ENCODE data around the gene MAP3K13.

The MAP3K13 gene

GRCh38 chr3:185362850-185363661 lies at the start of gene MAP3K13:
Gene MAP3K13 (plus strand): TSS chr3:185363136. CDS start chr3:185428582, 65,446 bp downstream.
- DNase-seq: peak; percentile 93

GRCh38 chr3:185313693-185314246 lies 49.2 kb upstream of the MAP3K13 start:
- no peak for DNase-seq

DNA sequence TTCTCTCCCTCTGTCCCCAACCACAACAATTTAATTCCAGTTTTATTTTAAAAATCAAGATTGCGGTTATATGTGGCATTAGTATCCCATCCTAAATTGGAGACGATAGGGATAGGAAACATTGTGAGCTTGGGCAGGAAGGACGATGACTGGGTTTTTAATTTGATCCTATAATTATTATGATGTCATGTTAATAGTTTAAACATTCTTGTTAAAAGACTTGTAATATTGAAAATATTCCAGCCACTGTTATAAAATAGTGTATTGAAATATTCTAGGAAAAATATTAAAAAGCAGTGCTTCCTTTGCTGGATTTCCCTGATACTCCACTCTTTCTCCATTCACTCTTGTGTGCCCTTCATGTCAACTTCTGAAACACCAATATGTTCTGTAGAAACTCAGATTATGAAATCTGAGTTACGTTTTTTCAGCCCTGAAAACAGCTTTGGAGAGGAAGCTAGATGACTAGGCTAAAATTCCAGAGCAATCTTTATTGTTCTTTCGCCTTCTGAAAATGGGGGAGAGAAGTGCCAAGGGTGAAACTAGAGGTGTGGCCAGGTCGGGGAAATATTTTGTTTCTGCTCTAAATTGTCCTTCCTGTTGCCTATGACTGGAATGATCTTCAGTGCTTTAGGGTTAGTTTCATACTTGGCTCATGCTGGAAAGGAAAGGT lies 46.1 kb upstream of the MAP3K13 start:
- DNase-seq: peak; percentile 47

DNA sequence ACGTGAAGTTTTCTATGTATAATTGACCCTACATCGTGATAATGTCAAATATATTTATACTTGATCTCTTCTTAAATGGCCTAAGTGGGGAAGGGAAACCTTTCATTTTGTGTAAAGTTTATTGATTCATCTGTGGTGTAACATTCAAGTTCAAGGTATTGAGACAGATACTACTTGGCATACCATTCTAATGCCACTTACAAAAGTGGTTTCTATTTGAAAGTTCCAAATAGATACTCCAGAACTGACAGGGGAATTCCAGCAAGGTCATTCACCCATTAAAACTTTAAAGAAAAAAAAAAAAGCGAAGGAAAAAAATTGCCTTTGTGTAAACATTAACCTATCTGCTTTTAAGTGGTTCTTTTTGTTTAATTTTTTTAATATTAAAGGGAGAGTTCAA lies 45.3 kb upstream of the MAP3K13 start:
- DNase-seq: peak; percentile 84

DNA sequence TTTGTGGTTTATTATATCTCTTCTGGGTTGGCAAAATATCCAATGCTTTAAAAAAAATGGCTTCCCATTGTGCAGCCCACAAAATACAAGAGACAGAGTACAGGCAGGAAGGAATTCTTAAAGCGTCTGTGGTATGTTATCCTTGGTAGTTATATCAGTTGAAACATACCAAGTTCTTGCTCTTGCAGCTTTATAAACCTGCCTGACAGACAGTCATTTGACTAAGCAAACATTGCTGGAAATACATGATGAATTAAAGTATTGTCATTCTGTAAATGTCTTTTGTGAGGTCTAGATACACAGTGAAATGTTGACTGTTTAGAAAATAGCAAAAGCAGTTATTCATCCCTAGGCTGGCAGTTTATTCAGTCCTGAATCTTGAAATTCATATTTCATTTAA lies 44.8 kb upstream of the MAP3K13 start:
- DNase-seq: peak; percentile 85

GRCh38 chr3:185319801-185320200 lies 43.1 kb upstream of the MAP3K13 start:
- DNase-seq: no peak

- no peak for DNase-seq
Observed at GRCh38 chr3:185320949-185321348, 42.0 kb upstream of the MAP3K13 start.

DNA sequence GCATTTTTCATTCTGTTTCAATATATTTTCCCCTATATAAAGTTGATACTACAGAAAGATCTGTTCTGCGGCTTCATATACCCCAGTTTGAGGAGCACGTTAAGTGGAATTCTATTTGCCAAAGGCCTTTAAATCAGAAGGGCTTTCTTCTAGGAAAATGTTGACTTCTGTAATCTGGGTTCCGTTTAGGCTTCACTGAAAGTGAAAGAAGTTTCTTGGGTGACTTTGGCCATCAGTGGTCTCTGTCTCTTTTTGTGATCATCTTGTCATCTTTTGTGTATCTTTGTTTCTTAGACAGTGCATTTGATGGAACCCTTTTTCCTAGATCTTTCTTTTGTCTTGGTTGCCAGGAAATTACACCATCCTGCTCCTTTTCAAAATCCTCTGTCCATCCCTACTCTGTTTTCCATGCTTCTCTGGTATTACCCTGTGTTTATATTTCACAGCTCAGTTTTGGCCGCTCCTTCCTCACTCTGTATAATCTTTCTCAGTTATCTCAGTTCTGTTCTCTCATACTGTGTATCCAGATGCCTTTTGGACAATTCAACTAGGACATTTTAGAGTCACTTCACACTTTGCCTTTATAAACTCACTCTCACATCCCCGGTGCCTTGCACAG lies 40.7 kb upstream of the MAP3K13 start:
- DNase-seq: no peak

- DNase-seq: no peak
Observed at GRCh38 chr3:185325946-185326791, 36.8 kb upstream of the MAP3K13 start.

DNA sequence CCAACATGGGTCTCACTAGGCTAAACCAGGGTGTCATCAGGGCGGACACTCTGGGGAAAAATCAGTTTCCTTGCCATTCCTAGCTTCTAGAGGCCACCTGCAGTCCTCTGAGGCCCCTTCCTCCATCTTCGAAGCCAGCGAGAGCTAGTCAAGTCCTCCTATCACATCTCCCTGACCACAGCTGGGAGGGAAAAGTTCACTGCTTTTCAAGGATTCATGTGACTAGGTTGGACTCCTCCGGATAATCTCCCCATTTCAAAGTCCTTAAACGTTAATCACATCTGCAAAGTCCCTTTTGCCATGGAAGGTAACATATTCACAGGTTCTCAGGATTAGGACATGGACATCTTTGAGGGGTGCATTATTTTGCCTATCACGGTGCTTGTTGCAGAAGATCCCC lies 35.9 kb upstream of the MAP3K13 start:
- no peak for DNase-seq

DNA sequence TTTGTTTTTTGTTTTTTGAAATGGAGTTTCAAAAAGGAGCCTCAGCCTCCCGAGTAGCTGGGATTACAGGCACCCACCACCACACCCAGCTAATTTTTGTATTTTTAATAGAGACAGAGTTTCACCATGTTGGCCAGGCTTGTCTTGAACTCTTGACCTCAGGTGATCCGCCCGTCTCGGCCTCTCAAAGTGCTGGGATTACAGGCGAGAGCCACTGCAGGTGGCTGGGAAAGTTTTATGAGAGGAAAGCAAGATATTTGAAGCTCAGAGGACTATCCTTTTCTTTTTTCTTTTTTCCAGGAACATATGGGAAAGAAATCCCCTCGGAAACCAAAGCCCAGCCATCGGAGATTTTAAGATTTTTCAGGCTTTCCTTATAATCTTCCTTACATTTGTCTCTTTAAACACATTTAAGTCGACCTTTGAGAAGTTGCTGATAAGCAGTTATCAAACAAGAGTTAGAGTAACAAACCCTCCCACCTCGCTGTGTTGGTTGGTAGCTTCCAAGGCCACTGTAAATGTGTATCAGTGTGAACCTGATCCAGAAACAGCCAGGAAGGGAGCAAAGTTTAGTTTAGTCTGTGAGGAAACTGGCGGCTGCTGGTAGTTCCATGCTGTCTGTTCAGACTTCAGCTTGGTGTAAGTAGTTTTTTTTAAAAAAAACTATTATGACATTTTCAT lies 34.5 kb upstream of the MAP3K13 start:
- peak; percentile 23 for DNase-seq

DNA sequence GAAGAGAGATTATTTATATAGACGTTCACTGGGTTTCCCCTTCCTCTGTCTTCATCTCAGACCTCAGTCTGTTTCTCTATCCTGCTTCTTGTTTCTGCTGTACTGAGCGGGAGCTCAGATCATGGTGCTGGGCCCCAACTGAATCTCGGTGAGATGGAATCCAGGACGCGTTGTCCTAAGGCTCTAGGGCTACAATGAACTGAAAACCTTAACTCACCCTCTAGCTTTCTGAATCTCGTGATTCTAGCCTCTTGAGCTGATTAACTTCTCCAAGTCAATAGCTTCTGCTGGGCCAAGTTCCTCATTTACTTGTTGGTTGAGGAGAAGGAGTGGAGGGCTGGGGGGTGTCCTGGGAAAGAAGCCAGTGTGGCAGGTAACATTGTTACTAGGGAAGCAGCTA lies 32.7 kb upstream of the MAP3K13 start:
- no peak for DNase-seq

DNA sequence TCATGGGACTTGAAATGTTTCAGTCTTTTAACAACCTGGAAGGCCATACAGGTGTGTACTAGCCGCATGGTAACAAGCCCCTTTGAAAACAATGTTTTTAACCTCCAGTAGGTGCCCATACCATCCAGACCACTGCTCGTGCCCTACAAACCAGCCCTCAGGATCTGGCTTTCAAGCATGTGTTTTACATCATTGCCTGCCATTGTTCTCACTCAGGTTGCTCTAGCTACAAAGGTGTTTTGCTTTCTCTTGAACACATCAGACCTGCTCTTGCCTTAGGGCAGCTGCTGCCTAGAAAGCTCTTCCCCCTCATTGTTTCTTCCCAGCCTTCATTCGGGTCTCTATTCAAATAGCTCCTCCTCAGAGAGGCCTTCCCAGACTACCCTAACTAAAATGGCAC lies 32.3 kb upstream of the MAP3K13 start:
- no peak for DNase-seq

DNA sequence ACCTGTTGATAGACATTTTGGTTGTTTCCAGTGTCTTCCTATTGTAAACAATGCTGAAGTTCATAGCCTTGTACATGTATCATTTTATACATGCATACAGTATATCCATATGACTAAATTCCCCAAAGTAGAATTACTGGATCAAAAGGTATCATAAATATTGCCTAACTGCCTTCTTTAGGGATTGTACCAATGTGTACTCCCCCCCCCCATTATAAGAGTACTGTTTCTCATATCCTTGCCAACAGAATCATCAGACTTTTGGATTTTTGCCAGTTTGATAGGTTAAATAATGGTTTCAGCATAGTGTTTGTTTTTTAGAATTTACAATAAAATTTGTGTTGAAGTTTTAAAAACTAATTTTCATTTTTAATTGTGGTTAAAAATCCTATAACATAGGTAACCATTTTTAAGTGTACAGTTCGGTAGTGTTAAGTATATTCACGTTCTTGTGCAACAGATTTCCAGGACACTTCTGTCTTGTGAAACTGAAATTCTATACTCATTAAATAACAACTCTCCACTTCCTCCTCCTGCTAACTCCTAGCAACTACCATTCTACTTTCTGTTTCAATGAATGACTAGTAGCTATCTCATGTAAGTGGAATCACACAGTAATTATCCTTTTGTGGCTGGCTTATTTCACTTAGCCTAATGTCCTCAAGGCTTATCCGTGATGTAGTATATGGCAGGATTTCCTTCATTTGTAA lies 30.8 kb upstream of the MAP3K13 start:
- peak; percentile 88 for DNase-seq

GRCh38 chr3:185335799-185336198 lies 27.1 kb upstream of the MAP3K13 start:
- peak; percentile 87 for DNase-seq

GRCh38 chr3:185337231-185337816 lies 25.6 kb upstream of the MAP3K13 start:
- peak; percentile 36 for DNase-seq

GRCh38 chr3:185339945-185340344 lies 23.0 kb upstream of the MAP3K13 start:
- no peak for DNase-seq

DNA sequence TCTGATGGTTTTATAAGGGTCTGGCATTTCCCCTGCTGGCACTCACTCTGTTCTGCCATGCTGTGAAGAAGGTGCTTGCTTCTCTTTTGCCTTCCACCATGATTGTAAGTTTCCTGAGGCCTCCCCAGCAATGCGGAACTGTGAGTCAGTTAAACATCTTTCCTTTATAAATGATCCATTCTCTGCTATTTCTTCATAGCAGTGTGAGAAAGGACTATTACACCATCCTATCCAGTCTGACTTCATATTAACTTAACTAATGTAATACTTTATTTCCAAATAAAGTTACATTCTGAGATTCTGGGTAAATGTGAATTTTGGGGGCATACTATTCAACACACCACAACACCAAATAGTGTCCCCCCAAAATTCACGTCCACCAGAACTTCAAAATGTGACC lies 22.2 kb upstream of the MAP3K13 start:
- no peak for DNase-seq

- DNase-seq: no peak
Observed at GRCh38 chr3:185341616-185342458, 21.1 kb upstream of the MAP3K13 start.
